Effector CD8-positive, alpha-beta T cell (primary cell): ENCODE measurements around the gene DLGAP1.
"Not testable (repeated sequence)": the region's sequence is repeated elsewhere in the genome, so short reads cannot be mapped to it uniquely, and the experiment has no call there.

Experiments
- DNase-seq: peaks from one replicate; lab custom pipeline; 2025; lab: John Stamatoyannopoulos, UW

DLGAP1 gene

GRCh38 chr18:4385876-4386275 is 69.2 kb downstream of the DLGAP1 start:
- no peak for DNase-seq

- DNase-seq = no peak
These were observed 70.2 kb downstream of the DLGAP1 start for GRCh38 chr18:4384932-4385331.

- DNase-seq = no peak
These were observed 80.5 kb downstream of the DLGAP1 start for GRCh38 chr18:4374564-4374963.

GRCh38 chr18:4369705-4370104 is 85.4 kb downstream of the DLGAP1 start:
- DNase-seq = no peak

GRCh38 chr18:4360221-4360715 is 94.8 kb downstream of the DLGAP1 start:
- no peak for DNase-seq

- no peak for DNase-seq
These were observed 96.5 kb downstream of the DLGAP1 start for GRCh38 chr18:4358618-4359017.

GRCh38 chr18:4357579-4357978 is 97.5 kb downstream of the DLGAP1 start:
- DNase-seq = no peak

GRCh38 chr18:4356929-4357328 is 98.2 kb downstream of the DLGAP1 start:
- no peak for DNase-seq

GRCh38 chr18:4353853-4354418 is 101.2 kb downstream of the DLGAP1 start:
- no peak for DNase-seq

- no peak for DNase-seq
These were observed 102.2 kb downstream of the DLGAP1 start for GRCh38 chr18:4352746-4353551.

GRCh38 chr18:4351005-4351404 is 104.1 kb downstream of the DLGAP1 start:
- DNase-seq = no peak

- no peak for DNase-seq
These were observed 119.7 kb downstream of the DLGAP1 start for GRCh38 chr18:4335386-4335785.

GRCh38 chr18:4333043-4333442 is 122.1 kb downstream of the DLGAP1 start:
- DNase-seq = no peak

GRCh38 chr18:4319738-4320677 is 135.1 kb downstream of the DLGAP1 start:
- no peak for DNase-seq

- DNase-seq = no peak
These were observed 136.8 kb downstream of the DLGAP1 start for GRCh38 chr18:4318311-4318710.

- not testable (repeated sequence) for DNase-seq
These were observed 143.2 kb downstream of the DLGAP1 start for GRCh38 chr18:4311945-4312344.

GRCh38 chr18:4311136-4311535 is 144.0 kb downstream of the DLGAP1 start:
- DNase-seq = no peak

GRCh38 chr18:4309227-4309626 is 145.9 kb downstream of the DLGAP1 start:
- no peak for DNase-seq

- DNase-seq = no peak
These were observed 146.5 kb downstream of the DLGAP1 start for GRCh38 chr18:4308576-4308975.

GRCh38 chr18:4299395-4299794 is 155.7 kb downstream of the DLGAP1 start:
- DNase-seq = no peak

GRCh38 chr18:4293337-4293736 is 161.8 kb downstream of the DLGAP1 start:
- DNase-seq = no peak

GRCh38 chr18:4292696-4293095 is 162.4 kb downstream of the DLGAP1 start:
- DNase-seq = no peak
